Iris pigment epithelial cell (primary cell): ENCODE measurements around the gene POLQ.
A peak's percentile ranks its signal among the peaks of the same experiment; 100 is the strongest.
"Not testable (repeated sequence)": the region's sequence is repeated elsewhere in the genome, so short reads cannot be mapped to it uniquely, and the experiment has no call there.

Experiments
- DNase-seq: peaks from one replicate; pipeline ENCODE4 v3.0.0-alpha.2; 2011; ENCODE audit warnings: low read depth

The POLQ gene

DNA sequence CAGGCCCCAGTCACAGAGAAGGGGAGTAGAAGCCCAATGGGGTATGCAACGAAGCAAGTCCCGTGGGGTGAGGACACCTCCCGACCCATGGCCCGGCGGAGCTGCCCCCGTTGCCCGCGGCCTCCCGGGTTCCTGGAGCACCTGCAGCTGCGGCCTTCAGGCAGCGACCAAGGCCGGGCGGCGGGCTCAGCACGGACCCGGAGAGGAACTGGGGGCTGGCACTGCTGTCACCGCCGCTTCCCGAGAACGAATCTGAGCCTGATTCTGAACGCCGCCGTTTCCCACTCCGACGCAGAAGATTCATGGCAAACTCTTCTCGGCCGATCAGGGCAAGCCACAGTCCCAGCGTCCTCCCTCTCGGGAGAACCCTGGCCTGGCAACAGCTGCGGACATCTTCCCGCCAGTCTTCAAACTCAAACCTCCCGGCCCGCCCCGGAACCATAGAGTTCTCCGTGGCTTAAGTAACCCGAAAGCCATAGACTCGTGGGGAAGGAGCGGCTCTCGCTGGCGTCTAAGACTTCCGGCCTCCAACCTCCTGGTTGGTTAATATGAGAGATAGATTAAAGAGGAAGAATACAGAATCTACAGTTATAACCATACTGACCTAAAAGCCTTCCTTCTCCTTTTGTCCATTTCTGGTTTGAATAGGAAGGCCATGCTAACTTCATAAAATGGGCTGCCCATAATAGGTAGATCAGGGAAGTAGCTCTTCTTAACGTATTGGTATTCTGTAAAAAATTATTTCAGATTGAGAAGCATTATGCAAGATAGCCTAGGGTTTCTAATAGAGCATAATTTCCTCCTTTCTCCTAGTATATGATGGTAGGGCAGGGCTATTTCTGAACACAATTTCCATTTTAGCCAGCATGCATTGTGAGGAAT is at the start of gene POLQ:
TSS of gene POLQ (minus strand) at position 415 of the 882 bp plus-strand sequence. CDS start at position 304, 111 bp downstream.
- peak; percentile 98 for DNase-seq

DNA sequence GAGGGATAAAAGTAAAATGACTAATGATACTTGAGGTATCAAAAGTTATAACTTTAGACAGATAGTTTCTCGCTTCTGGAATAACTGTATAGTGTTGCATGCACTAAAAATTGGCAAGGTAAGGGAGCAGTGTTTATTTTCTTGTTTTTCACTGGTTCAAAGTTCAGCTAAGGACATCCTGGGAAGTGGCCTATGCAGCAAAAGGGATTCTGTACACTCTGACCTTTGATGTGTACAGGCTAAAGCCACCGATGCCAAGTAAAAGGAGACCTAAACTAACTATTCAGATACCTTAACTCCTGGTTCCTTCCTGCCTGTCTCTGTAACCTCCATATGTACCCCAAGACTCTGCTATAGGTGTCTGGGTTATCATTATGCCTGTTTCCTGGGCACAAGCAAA is 49.1 kb upstream of the POLQ start:
- no peak for DNase-seq

DNA sequence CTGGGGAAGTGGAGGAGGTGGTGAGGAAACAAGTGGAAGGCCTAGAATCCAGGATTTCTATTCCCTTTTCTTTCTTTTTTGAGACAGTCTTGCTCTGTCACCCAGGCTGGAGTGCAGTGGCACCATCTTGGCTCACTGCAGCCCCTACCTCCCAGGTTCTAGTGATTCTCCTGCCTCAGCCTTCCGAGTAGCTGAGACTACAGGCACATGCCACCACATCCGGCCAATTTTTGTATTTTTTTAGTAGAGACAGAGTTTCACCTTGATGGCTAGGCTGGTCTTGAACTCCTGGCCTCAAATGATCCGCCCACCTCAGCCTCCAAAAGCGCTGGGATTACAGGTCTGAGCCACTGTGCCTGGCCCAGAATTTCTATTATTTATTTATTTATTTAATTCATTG is 48.0 kb upstream of the POLQ start:
- DNase-seq = not testable (repeated sequence)

DNA sequence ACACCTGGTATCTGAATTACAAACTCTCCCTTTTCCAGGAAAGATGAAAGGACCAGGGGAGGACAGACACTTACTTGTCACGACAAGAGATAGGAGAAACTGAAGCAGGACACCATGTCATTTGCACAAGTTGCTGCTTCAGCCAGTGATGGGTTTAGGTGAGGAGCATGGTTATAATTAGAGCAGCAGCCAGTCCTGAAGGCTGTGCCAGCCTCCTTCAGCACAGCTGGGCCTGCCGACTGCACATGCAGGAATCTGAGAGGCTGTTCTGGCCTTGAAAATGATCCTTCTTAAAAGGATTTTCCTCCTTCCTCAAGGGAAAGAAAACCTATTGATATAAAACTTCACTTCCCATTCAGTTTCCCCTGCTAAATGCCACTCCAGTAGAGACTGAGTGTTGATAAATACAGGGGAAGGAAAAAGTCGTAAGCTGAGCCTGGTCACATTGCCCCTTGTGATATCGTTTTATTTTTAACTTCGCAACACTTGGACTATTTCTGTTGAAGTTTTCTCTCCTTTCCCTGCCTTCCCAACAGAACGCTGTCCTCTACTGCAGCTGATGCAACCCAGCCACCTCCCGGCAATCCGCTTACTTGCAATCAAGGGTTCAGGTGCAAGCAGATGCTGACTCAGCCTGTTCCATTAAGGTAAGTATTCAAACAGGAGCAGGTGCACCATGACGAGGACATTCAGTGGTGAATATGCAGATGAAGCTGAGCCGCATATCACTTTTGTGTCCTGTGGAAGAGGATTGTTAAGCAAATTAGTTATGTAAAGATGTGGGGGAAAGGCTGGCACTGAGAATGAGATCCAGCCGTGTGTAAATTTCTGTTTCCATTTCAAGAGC is 47.3 kb upstream of the POLQ start, which contains the start of gene FBXO40:
TSS of gene FBXO40 (plus strand) at position 524 of the 847 bp plus-strand sequence. CDS start 27,197 bp downstream, outside the sequence.
- no peak for DNase-seq

DNA sequence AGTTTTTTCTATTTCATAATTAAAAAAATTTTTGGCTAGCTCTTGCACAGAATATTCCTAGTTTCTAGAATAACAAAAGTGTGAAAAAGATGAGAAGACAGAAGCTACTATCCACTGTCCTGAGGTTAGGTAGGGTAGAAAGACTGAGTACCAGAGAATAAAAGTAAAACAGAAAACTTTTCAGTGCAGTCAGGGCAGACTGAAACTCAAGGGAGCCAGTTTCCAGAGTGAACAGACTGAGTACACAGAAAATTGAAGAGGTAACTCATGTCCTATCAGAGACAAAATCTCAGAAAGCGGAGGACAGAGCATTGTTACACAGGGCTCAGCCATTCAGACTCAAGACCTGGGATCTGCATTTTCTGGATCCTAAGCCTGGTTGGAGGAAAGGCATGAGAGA is 38.6 kb upstream of the POLQ start:
- no peak for DNase-seq

DNA sequence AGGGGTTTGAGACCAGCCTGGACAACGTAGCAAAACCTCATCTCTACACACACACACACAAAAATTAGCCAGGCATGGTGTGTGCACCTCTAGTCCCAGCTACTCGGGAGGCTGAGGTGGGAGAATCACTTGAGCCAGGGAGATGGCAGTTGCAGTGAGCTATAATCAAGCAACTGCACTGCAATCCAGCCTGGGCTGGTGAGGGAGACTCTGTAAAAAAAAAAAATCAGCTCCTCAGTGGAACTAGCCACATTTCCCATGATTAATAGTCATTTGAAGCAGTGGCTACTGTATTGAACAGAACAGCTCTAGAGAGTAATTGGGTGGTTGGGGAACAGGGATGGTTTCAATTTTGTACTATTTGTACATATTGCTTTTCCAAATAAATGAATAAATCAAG is 35.9 kb upstream of the POLQ start:
- no peak for DNase-seq

DNA sequence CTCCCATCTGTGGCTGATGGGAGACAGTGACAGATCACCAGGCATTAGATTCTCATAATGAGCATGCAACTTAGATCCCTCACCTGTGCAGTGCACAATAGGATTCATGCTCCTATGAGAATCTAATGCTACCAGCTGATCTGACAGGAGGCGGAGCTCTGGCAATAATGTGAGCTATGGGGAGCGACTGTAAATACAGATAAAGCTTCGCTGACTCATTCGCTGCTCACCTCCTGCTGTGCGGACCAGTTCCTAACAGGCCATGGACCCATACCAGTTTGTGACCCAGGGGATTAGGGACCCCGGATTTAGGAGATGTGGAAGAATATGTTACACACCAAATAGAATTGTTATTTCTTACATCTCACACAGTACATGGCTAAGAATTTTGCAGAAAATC is 28.7 kb upstream of the POLQ start:
- peak; percentile 69 for DNase-seq

DNA sequence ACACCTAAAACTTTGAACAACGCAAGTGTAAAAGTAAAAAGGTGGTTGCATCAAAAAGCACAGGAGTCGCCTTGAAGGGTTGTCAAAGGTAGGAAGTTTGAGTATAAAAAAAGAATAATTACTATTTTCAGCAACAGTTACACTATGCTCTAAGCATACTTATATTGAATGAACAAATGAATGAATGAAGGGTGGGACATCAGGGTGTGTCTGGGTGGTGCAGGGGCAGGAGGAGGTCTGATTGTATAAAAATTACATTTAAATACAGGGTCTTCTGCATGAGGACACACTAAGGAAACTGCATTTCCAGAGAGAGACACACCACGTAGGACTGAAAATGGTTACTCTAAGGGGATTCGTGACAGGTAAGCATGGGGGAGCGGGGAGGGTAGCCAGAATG is 21.9 kb upstream of the POLQ start, which contains the start of gene ARGFX:
TSS of gene ARGFX (plus strand) at position 301 of the 400 bp plus-strand sequence. CDS start 2,765 bp downstream, outside the sequence.
- no peak for DNase-seq

DNA sequence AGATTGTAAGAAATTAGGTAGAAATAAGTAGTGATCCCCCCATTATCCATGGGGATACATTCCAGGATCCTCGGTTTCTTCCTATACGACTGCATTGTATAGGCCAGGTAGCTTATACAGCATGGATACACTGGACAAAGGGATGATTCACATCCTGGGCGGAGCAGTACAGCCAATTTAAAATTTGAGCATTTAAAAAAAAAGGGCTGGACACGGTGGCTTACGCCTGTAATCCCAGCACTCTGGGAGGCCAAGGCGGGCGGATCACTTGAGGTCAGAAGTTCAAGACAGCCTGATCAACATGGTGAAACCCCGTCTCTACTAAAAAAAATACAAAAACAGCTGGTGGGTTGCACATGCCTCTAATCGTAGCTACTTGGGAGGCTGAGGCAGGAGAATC is 21.0 kb upstream of the POLQ start:
- DNase-seq = no peak

DNA sequence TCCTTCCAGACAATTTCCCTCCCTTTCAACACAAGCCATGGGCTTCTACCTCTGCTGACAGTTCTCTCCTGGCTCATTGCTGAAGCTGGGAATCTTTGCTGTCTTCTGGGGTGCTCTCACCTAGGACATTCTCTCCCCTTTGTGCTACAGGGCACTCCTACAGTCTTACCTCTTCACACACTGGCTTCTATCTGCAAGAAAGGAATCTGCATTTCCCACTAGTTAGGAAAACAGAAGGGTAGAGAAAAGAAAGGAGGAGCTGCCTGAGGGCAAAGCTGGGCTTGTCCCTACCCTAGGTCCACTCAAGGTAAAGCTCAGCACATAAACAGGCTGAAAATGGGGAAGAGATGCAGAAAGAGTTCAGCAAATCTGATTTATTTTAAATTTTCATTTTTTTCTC is 16.4 kb upstream of the POLQ start:
- no peak for DNase-seq

DNA sequence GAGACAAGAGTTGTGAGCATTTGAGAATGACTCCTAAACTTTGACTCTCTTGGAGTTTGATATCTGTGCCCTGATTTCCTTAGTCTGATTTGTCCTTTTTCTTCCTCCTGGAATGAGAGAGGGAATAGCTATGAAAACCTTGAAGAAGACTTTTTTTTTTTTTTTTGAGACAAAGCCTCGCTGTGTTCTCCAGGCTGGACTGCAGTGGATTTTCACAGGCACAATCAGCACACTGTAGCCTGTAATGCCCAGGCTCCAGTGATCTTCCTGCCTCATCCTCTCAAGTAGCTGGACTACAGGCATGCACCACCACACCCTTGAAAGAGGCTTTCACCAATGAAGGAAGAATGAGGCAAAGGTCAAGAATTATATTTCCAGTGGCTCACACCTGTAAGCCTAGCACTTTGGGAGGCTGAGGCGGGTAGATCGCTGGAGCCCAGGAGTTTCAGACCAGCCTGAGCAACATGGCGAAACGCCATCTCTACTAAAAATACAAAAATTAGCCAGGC is 11.7 kb upstream of the POLQ start:
- DNase-seq = no peak

DNA sequence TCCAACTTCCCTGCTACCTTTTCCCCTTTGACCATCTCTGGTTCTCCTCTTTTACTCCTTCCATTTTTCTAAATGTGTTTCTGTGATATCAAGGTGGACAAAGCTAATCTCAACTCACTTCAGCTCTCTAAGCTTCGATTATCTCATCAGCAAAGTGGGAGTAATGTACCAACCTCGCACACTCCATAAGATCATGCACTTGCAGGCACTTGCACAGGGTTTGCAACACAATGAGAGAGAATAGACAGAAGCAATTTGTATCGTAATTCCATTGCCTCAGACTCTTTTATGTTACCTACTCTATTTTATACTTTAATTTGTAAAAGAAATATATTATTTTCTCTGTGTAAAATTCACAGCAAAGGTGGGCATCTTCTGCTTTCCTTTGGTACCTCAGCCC is 7.0 kb upstream of the POLQ start:
- no peak for DNase-seq

DNA sequence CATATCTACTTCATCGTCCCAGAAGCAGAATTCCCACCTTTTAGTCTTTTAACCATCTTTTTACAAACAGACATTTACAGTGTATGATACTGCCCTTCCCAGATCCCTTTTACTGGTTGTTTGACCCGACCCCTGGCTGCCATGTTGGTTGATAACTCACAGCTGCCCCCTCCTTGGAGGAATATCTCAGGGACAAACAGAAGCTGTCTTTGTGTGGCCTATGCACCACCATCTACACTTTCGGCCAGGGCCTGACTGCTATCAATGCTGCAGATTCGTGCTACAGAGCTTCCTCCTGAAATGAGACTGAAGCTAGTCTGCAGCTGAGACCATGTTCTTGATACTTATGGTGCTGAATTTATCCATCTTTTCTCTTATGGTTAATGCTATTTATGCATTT is 6.6 kb upstream of the POLQ start:
- no peak for DNase-seq

DNA sequence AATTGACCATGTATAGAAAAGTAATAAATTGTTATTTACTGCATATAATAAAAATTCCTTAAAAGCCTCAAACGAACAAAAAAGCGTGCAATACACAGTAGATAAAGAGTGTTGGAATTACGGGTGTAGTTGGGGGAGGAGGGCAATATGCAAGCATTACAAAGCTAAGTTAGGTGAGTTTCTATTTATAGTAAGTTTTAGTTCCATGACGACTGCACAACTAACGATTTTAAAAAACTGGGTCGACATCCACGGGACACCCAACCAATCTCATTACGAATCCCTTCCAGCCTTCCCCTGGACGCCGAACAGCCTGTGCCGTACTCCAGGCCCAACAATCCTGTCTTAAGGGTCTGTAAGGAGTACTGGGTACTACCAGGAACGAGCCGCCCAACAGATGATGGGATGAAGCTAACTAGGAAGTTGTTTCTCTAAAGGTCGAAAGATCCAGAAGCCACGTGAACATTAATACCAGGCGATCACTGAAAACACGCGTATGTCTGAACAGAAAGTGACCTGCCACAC is 677 bp downstream of the POLQ start:
- peak; percentile 21 for DNase-seq

DNA sequence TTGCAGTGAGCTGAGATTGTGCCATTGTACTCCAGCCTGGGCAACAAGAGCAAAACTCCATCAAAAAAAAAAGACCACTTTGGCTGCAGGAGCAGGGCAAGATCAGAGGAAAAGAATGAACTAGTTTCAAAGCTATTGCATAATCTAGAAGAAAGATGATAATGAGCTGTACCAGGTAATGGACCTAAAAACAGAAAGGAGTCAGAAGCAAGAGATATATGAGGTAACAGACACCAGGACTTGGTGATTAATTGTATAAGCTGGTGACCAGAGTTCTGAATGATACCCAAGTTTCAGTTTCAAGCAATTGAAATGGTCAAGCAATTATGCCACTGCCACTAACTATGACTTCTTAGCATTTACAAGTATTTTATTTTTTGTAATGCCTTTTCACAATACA is 2.9 kb downstream of the POLQ start:
- no peak for DNase-seq

DNA sequence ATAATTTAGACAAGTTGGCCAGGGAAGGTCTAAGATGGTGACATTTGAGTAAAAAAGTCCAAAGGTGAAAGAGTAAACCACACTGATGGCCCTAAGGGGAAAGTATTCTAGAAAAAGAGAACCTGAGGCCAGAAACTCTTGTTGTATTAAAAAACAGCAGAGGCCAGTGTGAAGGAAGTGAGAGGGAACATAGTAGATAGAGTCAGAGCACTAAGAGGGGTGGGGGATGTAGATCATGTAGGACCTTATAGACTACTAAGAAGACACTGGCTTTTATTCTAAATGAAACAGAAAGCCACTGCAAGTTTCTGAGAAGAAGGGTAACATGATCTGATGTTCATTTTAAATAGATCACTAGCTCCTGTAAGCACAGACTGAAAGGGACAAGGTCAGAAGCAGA is 14.5 kb downstream of the POLQ start:
- no peak for DNase-seq

DNA sequence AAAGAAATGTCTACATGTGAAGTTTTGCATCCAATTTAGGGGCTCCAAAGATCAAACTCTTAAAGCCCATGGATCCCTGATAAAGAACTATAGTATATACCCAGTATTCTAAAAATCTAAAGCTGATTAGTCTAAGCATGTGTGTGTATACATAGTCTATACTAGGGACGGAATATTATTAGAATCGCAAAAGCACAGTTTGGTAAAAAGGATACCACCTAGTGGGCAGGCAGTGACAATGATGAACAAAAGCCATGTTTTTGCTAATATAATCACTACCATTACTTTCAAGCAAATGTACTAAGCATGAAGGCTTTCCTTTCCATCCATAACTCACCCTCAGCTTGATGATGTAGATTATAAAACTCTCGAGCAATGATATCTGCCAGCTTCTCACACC is 16.5 kb downstream of the POLQ start:
- peak; percentile 37 for DNase-seq

DNA sequence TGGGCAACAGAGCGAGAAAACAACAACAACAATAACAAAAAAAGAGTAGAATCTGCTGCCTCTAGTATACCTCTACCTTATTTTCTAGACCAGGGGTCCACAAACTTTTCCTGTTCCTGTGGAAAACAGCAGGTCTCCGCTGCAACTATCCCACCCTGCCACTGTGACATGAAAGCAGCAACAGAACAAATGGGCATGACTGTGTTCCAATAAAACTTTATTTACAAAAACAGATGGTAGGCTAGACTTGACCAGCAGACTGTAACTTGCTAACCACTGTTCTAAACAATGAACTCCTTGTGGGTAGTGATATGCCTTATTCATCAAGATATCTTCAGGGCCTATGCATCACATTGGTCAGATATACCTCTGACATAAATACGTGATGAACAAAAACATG is 25.3 kb downstream of the POLQ start:
- DNase-seq = no peak

DNA sequence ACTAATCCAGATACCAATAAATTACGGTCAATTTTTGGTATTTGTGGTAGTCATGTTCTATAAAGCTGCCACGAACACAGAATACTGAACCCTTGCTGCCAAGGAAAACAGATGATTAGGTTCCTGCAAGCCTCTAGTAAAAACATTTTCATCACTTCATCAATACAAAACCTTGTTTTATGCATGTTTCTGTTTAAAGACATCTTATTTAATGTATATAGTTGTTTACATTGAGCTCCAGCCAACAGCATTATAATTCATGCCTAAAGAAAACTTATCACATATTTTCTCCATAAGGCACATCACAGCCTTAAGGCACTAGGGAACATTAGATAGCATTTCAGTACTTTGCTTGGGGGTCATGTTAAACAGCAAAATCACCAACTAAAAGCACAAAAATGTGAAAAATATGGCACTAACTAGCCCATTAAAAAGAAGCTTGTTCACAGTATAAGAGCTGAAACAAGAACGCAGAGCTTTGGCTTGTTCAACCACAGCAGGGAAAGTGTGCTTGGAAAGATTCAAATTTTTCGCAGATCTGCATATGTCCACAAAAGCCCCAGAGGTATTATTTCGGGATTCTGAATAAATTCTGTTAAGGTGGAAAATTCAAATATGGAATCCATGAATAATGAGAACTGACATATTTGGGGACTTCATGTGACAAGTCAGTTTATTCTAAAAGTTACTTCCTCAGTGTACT is 27.7 kb downstream of the POLQ start:
- DNase-seq = no peak

DNA sequence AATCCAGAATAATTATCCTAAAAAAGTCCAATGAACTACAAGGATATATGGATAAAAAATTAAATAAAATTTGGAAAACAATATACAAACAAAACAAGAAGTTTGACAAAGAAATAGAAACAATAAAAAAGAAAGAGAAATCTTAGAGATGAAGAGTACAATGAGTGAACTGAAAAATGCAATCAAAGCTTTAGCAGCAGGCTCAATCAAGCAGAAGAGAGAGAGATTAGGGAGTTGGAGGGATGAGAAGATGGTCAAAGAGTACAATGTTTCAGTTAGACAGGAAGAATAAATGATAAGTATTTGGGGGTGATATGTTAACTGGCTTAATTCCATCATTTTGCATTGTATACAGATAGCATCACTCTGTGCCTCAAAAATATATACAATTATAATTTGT is 29.9 kb downstream of the POLQ start:
- no peak for DNase-seq

DNA sequence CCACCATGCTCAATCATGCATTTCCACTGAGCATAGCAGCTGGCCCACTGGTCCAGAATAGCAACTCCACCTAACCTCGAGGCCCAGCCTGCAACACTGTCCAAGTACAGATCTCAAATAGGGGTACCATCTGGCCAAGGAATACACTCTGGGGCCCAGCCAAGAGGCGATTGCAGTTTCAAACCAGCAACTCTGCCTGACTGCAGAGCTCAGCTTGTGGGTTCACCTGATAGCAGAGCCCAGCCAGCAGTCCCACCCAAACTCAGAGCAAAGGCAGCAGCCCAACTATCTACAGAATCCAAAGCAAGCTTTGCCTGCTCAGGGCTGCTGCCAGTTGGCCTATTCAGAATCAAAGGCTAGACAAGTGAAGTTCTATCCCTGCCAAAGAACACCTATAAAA is 30.5 kb downstream of the POLQ start:
- no peak for DNase-seq

DNA sequence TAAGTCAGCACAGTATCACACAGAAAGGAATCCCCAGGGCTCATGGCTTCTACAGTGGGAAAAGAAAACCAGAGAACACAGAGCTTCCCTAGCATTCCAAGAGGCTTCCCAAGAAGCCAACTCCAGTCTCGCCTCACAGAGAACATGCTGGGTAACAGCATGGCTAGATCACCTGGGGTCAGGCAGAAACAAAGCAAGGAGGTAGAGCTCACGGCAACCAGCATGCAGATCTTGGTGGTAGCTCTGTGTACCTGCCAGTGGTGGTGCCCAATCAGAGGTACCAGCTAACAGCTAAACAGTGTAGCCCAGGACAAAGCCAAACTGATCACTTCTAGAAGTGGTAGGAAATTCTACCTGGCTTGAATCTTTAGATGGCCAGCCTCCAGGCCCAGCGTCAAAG is 31.3 kb downstream of the POLQ start:
- no peak for DNase-seq
